ENCODE results near the gene HECA. TPM values are rescaled to one million over a fixed set of nuclear protein-coding genes. Genes with fewer than 3 reads are reported as not detected.

The HECA gene
- polyA plus RNA-seq, 1 donor: 31.4 TPM

Other genes starting within 250 kb of the HECA start
- 49.2 TPM for gene REPS1, start 146.8 kb upstream of the HECA start, polyA plus RNA-seq
- 97.2 TPM for gene ABRACL, start 106.3 kb upstream of the HECA start, polyA plus RNA-seq
- 1.2 TPM for gene TXLNB, start 156.9 kb downstream of the HECA start, polyA plus RNA-seq
- gene CITED2, start 239.6 kb downstream of the HECA start, polyA plus RNA-seq: 107 TPM

Measured in large intestine (tissue), 1 donor.